Measurements from ENCODE around the gene CIDEB. TPM values are rescaled to one million over a fixed set of nuclear protein-coding genes. Genes with fewer than 3 reads are reported as not detected.

CIDEB gene
- total RNA-seq, 1 experiment from 2014 or later: 0.48 TPM

GRCh38 chr14:24255438-24255837, 52.3 kb downstream of the CIDEB start:
- no peak for DNase-seq (ENCODE audit: low read depth, low spot score)
- in situ Hi-C loops (cut with HindIII; ENCODE audit: low pct_unique_long_range_greater_than_20kb, low sequenced_read_pairs): no loop called here

Small RNA genes lying within 50 kb of the gene (small RNA-seq; reads per million reads assigned to genes)
- gene RF00026: 0 reads per million in 2 experiments

Other genes starting within 250 kb of the CIDEB start
- gene CPNE6, start 236.4 kb downstream of the CIDEB start, total RNA-seq (2014; rRNA removed; shearing (Covaris generic)): not detected in 2 replicates
- 23.2 and 28.6 TPM in 2 replicates for gene PCK2, start 213.7 kb downstream of the CIDEB start, total RNA-seq (2014; rRNA removed; shearing (Covaris generic))
- 43.7 and 49.5 TPM in 2 replicates for gene DCAF11, start 193.2 kb downstream of the CIDEB start, total RNA-seq (2014; rRNA removed; shearing (Covaris generic))
- gene NRL, start 193.0 kb downstream of the CIDEB start, total RNA-seq (2014; rRNA removed; shearing (Covaris generic)): 2.5 and 2.6 TPM in 2 replicates
- not detected in 2 replicates for gene FITM1, start 177.3 kb downstream of the CIDEB start, total RNA-seq (2014; rRNA removed; shearing (Covaris generic))
- 92.6 and 105 TPM in 2 replicates for gene PSME1, start 171.8 kb downstream of the CIDEB start, total RNA-seq (2014; rRNA removed; shearing (Covaris generic))
- 12.3 and 13.9 TPM in 2 replicates for gene EMC9, start 166.4 kb downstream of the CIDEB start, total RNA-seq (2014; rRNA removed; shearing (Covaris generic))
- 174 and 203 TPM in 2 replicates for gene PSME2, start 161.4 kb downstream of the CIDEB start, total RNA-seq (2014; rRNA removed; shearing (Covaris generic))
- gene RNF31, start 160.5 kb downstream of the CIDEB start, total RNA-seq (2014; rRNA removed; shearing (Covaris generic)): 36.3 and 47.2 TPM in 2 replicates
- gene IRF9, start 146.7 kb downstream of the CIDEB start, total RNA-seq (2014; rRNA removed; shearing (Covaris generic)): 24.2 and 34.1 TPM in 2 replicates
- 0.69 and 1.1 TPM in 2 replicates for gene REC8, start 135.9 kb downstream of the CIDEB start, total RNA-seq (2014; rRNA removed; shearing (Covaris generic))
- gene IPO4, start 119.2 kb downstream of the CIDEB start, total RNA-seq (2014; rRNA removed; shearing (Covaris generic)): 52.1 and 67.3 TPM in 2 replicates
- gene TM9SF1, start 112.5 kb downstream of the CIDEB start, total RNA-seq (2014; rRNA removed; shearing (Covaris generic)): 56.9 and 57.5 TPM in 2 replicates
- not detected in 2 replicates for gene TSSK4, start 102.3 kb downstream of the CIDEB start, total RNA-seq (2014; rRNA removed; shearing (Covaris generic))
- 42.2 and 44.2 TPM in 2 replicates for gene CHMP4A, start 94.5 kb downstream of the CIDEB start, total RNA-seq (2014; rRNA removed; shearing (Covaris generic))
- 8.3 and 14.0 TPM in 2 replicates for gene MDP1, start 91.9 kb downstream of the CIDEB start, total RNA-seq (2014; rRNA removed; shearing (Covaris generic))
- 249 and 263 TPM in 2 replicates for gene NEDD8, start 75.6 kb downstream of the CIDEB start, total RNA-seq (2014; rRNA removed; shearing (Covaris generic))
- gene GMPR2, start 75.0 kb downstream of the CIDEB start, total RNA-seq (2014; rRNA removed; shearing (Covaris generic)): 48.3 and 56.3 TPM in 2 replicates
- 37.8 and 43.1 TPM in 2 replicates for gene TINF2, start 65.4 kb downstream of the CIDEB start, total RNA-seq (2014; rRNA removed; shearing (Covaris generic))
- gene TGM1, start 44.8 kb downstream of the CIDEB start, total RNA-seq (2014; rRNA removed; shearing (Covaris generic)): 0.08 TPM in 1 of 2 replicates, not detected in the other
- 23.9 and 25.7 TPM in 2 replicates for gene RABGGTA, start 36.4 kb downstream of the CIDEB start, total RNA-seq (2014; rRNA removed; shearing (Covaris generic))
- gene DHRS1, start 8.2 kb downstream of the CIDEB start, total RNA-seq (2014; rRNA removed; shearing (Covaris generic)): 0.82 and 3.8 TPM in 2 replicates
- gene NOP9, start 8.1 kb downstream of the CIDEB start, total RNA-seq (2014; rRNA removed; shearing (Covaris generic)): 22.9 and 25.1 TPM in 2 replicates
- gene LTB4R2, start 2.2 kb upstream of the CIDEB start, total RNA-seq (2014; rRNA removed; shearing (Covaris generic)): 2.3 and 3.2 TPM in 2 replicates
- 0.98 and 1.7 TPM in 2 replicates for gene LTB4R, start 3.5 kb upstream of the CIDEB start, total RNA-seq (2014; rRNA removed; shearing (Covaris generic))
- not detected in 2 replicates for gene ADCY4, start 27.1 kb upstream of the CIDEB start, total RNA-seq (2014; rRNA removed; shearing (Covaris generic))
- not detected in 2 replicates for gene RIPK3, start 32.0 kb upstream of the CIDEB start, total RNA-seq (2014; rRNA removed; shearing (Covaris generic))
- gene NFATC4, start 60.2 kb upstream of the CIDEB start, total RNA-seq (2014; rRNA removed; shearing (Covaris generic)): 0.05 and 0.53 TPM in 2 replicates
- 0.05 TPM in 1 of 2 replicates, not detected in the other for gene NYNRIN, start 91.0 kb upstream of the CIDEB start, total RNA-seq (2014; rRNA removed; shearing (Covaris generic))
- gene CBLN3, start 121.7 kb upstream of the CIDEB start, total RNA-seq (2014; rRNA removed; shearing (Covaris generic)): 0.11 and 0.24 TPM in 2 replicates
- 30.9 and 37.5 TPM in 2 replicates for gene KHNYN, start 122.0 kb upstream of the CIDEB start, total RNA-seq (2014; rRNA removed; shearing (Covaris generic))
- gene SDR39U1, start 134.8 kb upstream of the CIDEB start, total RNA-seq (2014; rRNA removed; shearing (Covaris generic)): 6.2 and 12.5 TPM in 2 replicates
- not detected in 2 replicates for gene CMA1, start 200.3 kb upstream of the CIDEB start, total RNA-seq (2014; rRNA removed; shearing (Covaris generic))

Measured in SK-MEL-5 (cell line).